COLO829 (cell line): ENCODE results near the gene GNAI2.

Experiments
- DNase-seq: peaks from one replicate; pipeline ENCODE4 v3.0.0; 2012; ENCODE audit warnings: low spot score

The GNAI2 gene

DNA sequence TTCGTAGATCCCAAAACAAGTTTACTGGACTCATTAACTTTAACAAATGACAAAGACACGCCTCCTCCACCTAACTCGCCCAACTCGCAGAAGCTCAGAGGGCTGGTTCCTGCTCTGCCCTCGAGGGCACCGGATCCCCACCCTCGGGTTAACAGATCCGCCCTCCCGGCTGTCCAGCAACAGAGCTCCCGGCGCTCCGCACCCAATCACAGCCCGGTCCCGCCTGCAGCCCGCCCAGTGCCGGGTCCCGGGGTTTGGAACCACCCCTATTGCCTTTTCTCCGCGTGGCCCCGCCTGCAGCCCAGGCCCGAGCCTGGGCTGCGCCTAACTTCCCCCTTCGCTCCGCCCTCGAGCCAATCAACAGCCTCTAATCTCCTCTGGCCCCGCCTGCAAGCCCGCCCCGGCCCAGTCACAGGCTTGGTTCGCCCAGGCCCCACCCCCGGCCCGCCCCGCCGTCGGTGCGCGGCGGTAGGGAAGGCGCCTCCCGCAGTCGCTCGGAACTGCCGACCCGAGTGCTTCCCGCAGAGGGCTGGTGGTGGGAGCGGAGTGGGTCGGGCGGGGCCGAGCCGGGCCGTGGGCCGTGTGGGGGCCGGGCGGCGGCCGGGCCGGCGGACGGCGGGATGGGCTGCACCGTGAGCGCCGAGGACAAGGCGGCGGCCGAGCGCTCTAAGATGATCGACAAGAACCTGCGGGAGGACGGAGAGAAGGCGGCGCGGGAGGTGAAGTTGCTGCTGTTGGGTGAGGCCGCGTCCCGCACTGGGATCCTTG, at the start of gene GNAI2:
TSS of gene GNAI2 (plus strand) at position 489 of the 768 bp plus-strand sequence. CDS start at position 621, 132 bp downstream.
- DNase-seq = peak; percentile 99

DNA sequence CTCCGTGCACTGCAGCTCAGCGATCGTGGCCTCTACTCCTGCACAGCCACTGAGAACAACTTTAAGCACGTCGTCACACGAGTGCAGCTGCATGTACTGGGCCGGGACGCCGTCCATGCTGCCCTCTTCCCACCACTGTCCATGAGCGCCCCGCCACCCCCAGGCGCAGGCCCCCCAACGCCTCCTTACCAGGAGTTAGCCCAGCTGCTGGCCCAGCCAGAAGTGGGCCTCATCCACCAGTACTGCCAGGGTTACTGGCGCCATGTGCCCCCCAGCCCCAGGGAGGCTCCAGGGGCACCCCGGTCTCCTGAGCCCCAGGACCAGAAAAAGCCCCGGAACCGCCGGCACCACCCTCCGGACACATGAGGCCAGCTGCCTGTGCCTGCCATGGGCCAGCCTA, 48.3 kb upstream of the GNAI2 start:
- no peak for DNase-seq

DNA sequence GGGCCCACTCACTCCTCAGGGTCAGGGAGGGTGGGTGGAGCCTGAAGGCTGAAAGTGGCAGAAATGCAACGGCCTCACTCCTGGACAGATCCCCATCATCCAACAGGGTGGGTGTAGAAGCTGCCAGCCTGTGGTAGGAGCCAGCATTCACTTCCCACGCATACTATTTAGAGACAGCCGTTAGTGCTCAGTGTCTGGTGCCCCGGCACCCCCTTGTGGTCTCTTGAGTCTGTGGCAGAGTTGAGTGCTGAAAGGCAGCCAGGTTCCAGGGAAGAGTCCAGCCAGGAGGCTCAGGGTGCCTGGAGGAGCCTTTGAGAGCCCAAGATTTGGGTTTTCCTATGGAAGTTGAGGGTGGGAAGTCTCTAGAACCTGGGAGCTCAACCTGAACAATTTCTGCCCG, 46.7 kb upstream of the GNAI2 start:
- DNase-seq = peak; percentile 86

DNA sequence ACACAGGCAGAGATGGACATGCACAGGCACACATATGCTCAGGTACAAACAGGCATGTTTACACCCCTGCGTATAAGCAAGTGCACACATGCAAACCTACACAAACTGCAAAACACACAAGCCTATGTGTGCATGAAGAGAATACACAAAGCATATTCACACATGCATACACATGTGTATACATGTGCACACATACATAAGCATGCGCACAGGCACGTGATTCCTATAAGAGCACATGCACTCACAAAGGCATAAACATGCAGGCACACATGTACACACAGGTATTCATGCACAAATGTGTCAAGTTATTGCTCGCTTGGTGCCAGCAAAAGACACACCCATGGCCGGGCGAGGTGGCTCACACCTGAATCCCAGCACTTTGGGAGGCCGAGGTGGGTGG, 46.0 kb upstream of the GNAI2 start:
- DNase-seq = no peak

DNA sequence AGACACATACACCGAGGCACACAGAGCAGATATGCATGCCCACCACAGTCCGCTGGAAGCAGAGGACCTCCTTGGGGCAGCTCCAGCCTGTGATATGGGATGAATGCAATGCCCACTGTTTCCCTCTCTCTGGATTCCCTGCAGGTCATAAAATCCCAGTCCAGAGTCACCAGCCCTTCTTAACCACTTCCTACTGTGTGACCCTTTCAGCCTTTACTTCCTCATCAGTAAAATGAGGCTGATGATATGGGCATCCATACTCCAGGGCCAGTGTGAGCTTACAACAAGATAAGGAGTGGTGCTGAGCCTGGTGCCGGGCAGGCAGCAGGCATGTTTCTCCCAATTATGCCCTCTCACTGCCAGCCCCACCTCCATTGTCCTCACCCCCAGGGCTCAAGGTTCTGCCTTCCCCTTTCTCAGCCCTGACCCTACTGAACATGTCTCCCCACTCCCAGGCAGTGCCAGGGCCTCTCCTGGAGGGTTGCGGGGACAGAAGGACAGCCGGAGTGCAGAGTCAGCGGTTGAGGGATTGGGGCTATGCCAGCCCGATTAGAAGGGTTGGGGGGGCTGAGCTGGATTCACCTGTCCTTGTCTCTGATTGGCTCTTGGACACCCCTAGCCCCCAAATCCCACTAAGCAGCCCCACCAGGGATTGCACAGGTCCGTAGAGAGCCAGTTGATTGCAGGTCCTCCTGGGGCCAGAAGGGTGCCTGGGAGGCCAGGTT, 44.9 kb upstream of the GNAI2 start, which contains the start of gene GNAT1:
TSS of gene GNAT1 (plus strand) at position 675 of the 725 bp plus-strand sequence. CDS start 116 bp downstream, outside the sequence.
- DNase-seq = no peak

DNA sequence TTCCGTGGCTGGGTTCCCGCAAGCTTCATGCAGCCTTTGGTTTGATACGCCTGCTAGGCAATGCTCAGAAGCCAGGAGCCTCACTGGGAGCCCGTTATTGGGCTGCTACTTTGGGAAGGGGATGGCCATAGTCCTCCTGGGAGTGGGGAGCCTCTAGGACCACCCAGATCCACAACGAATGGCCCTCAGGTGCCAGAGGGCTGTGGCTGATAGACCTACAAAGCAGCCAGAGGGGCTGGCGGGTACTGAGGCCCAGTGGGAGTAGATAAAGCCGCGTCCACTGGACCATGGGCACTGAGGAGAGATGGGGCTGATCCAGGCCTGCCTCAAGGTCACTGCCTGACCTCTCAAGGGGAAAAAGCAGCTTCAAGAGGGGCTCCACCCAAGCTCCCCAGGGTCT, 43.9 kb upstream of the GNAI2 start:
- no peak for DNase-seq

DNA sequence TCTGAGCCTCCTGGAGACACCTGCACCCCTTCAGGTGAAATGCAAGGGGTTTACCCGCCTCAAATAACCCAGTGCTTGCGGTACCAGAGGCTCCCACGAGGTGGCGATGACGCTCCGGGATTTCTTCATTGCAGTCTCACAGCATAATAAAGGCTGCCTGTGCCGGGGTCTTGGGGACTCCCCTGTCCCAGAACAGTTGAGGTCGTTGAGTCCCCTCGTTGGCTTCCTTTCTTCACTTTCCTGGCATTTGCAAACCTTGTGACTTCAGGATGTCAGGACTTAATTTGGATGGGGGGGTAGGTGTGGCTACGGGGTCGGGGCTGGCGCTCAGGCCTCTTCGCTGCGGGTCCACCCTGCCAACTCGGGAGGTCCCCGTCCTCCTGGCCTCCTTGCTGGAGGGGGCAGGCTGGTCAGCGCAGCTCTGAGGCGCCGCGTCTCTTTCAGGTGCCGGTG, 43.3 kb upstream of the GNAI2 start:
- DNase-seq = peak; percentile 72

DNA sequence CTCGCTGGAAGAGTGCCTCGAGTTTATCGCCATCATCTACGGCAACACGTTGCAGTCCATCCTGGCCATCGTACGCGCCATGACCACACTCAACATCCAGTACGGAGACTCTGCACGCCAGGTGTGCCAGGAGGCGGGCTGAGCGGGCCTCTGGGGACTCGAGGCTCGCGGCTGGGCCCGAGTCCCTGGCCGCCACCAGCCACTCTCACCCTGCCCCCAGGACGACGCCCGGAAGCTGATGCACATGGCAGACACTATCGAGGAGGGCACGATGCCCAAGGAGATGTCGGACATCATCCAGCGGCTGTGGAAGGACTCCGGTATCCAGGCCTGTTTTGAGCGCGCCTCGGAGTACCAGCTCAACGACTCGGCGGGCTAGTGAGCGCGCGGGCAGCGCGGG, 42.7 kb upstream of the GNAI2 start:
- no peak for DNase-seq

DNA sequence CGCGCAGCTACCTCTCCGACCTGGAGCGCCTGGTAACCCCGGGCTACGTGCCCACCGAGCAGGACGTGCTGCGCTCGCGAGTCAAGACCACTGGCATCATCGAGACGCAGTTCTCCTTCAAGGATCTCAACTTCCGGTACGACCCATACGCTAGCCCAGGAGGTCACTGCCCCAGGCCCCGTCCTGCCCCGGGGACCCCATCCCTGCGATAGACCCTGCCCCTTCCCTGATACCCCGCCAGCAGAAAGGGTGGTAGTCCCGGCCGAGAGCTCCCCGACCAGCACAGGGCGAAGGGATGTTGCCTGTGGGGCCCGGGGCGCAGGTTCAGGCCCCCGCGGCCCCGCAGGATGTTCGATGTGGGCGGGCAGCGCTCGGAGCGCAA, 42.3 kb upstream of the GNAI2 start:
- no peak for DNase-seq

DNA sequence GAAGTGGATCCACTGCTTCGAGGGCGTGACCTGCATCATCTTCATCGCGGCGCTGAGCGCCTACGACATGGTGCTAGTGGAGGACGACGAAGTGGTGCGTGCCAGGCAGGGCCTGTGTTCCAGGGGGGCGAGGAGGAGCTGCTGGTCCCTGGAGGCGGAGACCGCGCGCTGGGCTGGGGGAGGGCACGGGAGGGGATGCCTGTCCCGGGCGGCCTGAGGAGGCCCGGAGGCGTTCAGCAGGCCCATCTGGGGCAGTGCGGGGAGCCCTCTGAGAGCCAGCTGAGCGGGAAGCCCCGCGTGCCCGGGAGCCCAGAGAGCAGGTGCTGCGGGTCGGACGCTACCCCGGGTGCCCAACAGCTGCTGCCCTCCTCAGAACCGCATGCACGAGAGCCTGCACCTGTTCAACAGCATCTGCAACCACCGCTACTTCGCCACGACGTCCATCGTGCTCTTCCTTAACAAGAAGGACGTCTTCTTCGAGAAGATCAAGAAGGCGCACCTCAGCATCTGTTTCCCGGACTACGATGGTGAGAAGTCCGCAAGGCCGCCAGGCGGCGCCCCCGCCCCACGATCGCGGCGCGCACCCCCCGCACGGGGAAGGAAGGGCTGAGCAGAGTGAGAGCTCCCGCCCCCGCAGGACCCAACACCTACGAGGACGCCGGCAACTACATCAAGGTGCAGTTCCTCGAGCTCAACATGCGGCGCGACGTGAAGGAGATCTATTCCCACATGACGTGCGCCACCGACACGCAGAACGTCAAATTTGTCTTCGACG, 41.7 kb upstream of the GNAI2 start:
- peak; percentile 66 for DNase-seq

DNA sequence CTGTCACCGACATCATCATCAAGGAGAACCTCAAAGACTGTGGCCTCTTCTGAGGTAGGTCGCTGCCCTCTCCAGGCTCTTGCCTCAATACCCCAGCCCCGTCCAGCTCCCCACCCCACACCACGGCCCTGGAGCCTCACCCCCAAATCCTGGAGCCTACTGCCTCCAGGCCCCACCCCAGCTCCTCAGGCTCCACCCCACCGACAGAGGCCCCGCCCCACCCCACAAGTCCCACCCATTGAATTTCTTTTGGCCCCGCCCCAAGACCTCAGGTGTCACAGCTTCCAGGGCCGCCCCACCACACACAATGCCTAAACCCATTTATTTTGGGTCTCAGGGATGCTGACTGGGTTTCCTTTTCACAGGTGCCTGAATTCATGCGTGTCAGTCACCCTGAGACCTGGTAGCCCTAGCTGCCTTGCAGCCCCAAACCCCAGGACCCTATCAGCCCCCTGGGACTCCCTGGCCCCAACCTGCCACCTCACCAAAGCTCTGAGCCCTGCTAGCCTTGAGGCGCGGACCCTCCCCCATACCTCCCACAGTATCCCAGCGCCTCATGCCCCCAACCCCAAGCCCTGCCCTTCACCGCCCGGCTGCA, 41.0 kb upstream of the GNAI2 start:
- DNase-seq = peak; percentile 74

DNA sequence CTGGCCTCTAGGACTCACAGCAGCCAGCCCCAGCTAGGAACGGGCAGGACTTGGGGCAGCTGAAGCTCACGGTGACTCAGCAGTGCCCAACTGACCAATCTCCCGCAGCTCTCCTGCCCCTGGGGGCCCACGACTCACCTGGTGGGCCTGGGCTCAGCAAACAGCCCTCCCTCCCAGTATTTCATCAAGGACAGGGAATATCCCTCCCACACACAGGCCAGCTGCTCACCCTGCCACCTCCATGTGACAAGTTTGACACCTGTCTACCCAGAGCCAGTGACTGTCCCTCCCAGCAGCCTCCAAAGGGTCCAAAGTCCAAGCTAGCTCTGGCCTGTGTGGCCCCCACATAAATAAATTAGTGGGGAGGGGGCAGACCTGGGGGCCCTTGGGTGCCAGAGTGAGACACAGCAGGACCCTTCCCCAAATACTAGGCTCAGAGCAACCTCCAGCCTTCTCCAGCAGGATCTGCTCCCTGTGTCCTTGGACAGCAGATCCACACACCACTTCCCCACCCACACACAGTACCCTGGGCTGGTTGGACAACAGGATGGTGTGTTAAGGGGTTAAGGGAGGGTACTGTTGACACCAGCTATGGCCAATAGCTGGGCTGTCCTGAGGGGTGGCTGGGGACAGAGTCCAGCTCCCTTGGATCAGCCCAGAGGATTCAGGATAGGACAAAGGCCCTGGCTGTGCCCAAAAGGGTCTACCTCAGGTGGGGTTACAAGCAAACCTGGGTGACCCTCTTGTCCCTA, 40.3 kb upstream of the GNAI2 start:
- no peak for DNase-seq

DNA sequence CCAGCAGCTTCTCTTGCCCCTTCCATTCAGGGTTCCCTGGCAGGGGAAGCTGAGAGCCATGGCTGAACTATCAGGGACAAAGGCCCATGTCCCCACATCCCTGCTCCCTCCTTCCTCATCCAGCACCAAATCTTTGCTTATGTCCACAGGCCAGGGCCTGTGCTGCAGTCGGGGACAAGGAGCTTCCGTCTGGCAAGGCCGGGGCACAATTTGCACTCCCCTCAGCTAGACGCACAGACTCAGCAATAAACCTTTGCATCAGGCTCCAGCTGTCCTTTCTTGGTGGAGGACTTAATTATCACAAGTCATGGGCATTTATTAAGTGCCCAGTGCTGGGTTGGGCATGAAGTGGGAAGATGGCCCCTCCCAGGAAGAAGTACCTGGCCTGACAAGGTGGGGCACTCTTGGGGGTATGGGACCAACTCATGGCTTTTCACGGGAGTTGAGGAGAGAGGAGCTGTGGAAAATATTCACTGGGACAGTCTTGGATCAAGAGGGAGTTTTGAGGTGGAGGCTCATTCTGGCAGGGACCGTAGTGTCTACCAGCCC, 39.7 kb upstream of the GNAI2 start:
- no peak for DNase-seq

DNA sequence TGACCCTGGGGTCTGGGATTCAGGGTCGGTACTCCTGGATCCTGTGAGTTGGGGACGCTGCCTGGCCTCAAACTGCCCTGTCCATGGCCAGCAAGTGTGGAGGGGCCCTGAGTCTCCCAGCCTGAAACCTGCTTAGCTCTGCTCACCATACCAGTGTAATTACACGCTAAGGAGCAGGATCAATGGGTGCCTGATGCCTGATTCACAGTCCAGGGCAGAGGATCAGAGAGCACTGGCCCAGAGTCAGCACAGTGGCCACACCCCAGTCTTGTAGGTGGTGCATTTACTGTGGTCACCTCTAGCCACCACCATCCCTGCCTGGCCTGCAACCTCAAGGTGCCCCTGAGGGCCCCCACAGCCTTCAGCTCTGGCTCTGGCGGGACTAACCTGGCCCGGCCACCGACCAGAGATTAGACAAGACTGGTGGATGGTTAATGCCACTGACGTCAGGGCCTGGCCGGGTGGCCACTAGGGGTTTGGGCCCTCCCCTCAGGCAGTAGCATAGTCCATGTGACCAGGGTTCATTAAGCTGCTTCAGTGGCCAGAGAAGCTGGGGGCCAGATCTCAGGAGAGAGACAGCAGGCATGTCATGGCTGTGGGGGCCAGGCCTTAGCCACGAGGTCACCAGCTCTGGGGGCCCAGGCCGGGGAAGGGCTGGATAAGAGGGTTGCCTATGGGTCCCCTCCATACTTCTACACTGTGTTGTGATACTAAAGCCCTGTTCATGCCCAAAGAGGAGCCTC, 34.3 kb upstream of the GNAI2 start:
- DNase-seq = no peak

DNA sequence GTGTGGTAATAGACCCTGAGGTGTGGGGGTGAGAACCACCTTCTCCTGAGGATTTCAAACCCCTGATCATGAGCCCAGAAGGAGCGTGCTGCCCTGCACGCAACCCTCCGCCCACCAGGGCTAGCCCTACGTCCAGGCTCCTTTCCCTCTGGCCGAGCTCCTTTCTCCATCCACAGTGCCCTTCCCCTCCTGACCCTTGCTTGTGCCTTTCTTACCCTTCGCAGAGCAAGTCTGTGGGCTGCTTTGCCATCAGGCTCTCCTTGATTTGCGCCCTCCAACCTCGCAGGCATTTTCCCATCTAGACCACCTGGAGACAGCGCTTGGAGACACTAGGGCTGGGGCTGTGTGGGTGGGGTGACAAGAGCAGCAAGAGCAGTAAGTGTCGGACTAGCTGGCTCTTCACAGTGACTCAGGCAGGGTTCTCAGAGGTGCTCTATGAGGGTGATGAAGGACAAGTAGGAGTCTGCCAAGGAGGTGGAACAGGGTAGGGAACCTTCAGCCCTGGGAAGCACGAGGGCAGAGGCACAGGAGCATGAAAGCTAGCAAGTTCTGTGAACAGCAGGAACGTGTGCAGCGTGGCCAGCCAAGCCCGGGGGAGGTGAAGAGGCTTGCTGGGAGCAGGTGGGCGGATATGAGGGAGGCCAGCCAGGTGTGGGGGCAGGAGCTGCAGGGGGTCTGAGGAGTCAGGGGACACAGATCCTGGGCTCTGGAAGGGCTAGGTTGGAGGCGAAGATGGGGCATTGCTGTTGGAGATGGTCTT, 33.5 kb upstream of the GNAI2 start:
- no peak for DNase-seq

DNA sequence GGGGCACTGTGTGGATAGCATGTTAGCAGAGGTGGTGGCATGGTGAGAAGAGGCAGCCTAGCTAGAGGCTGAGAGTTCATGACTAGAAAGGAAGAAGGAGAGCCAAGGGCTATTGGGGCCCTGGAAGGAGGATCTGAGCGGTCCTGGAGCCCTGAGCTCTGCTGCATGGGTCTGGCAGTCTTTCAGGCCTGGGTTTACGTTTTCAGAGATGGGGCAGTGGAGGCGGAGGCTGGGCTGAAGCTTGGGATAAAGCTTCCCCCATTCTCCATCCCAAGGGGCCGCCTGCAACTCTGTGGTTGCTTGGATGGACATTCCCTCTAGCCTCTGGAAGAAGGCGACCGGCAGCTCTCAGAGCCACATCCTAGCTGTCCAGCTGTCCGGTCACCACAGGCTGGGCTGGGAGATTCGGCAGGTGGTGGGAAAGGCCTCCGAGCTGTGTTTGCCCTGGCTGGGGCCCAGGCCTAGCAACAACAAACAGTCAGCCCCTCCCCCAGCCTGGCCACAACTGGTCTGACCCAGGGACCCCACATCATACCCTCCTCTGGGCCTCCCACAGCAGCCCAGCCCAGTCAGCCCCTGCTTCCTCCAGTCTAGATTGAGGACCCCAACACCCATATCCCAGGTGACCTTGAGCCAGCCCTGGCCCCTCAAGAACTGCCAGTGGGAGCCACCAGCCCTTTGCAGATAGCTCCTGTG, 32.7 kb upstream of the GNAI2 start:
- no peak for DNase-seq

DNA sequence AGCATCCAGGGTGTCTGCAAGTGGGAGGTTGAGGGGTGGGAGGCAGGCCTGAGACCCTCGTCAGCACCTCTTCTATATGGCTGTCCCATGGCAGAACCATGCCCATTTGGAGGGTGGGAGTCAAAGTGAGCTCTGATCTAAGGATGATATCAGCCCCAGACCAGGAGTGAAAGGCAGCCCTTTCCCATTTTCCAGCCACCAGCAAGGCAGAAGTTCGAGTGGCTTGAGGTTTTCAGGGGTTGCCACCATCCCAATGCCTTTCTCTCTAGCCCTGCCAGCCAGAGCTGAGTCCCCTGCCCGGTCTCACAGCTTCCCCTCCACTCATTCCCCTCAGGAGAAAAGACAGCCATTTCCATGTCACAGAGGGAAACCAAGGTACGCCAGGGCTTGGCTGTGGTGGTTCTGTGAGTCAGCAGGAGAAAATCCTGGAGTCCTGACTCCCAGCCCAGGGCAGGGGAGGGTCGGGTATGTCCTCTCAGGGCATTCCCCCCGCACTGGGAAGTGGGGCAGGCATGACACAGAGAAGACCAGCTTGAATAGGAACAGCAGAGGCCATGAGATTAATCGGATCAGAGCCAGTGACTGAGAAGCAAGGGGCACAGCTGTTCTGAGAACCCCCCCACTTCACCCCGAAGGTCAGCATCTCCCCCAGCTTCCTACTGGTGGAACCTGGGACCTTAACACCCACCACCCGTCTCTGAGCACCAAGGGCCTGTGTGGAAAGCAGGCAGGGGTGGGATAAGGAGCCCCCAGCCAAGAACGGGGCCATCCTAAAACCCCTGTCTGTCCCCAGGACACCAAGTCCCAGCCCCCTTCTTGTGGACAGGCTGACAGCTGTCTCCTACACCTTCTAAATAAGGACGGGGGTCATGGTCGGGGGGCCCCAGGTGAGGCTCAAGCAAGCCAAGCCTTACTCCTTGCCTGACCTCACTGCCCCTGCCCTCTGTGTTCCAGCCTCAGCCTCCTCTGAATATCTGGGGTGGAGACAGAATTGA, 31.9 kb upstream of the GNAI2 start:
- DNase-seq = no peak
